Astrocyte of the cerebellum (primary cell): Measurements from ENCODE around the gene MTHFR.
A peak's percentile ranks its signal among the peaks of the same experiment; 100 is the strongest.

ENCODE experiments used
- DNase-seq: peaks from one replicate; pipeline ENCODE4 v3.0.0-alpha.2; 2011; ENCODE audit warnings: low read depth
- H3K4me3 ChIP-seq: 2 replicates; pipeline ENCODE4 v1.5.1; 2011; ENCODE audit warnings: mild to moderate bottlenecking, low read depth, low read length, moderate library complexity
- in situ Hi-C: cut with HindIII; loops from 2 replicates; pipeline ENCODE4 v1.10.0; 2017; ENCODE audit warnings: low sequenced_read_pairs
- TF ChIP-seq, protein P1 (sequence below): IDR thresholded peaks from 2 replicates; pipeline ENCODE4 v1.5.1; 2012; ENCODE audit warnings: low read length, low read depth, moderate library complexity, mild to moderate bottlenecking; ENCODE audit errors: missing control alignments

Gene MTHFR

DNA sequence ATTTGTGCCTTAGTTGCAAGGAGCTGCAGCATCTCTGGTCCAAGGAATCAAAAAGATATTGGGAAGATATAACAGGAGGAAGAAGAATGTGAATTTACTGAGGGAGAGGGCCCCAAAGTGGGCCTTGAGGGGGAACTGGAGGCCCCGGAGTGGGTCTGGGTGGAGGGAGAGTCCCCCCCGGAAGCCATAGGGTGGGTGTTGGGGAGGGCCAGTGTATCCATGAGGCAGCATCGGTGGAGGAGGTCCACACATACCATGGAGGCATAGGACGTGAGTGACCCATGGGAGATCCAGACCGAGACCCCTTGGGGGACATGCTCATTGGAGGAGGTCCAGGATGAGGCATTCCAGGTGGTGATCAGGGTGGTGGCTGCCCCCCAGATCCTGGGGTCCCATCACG is 44.5 kb downstream of the MTHFR start:
- no peak for DNase-seq
- in situ Hi-C loops = no loop called here
- TF ChIP-seq, protein P1, sequence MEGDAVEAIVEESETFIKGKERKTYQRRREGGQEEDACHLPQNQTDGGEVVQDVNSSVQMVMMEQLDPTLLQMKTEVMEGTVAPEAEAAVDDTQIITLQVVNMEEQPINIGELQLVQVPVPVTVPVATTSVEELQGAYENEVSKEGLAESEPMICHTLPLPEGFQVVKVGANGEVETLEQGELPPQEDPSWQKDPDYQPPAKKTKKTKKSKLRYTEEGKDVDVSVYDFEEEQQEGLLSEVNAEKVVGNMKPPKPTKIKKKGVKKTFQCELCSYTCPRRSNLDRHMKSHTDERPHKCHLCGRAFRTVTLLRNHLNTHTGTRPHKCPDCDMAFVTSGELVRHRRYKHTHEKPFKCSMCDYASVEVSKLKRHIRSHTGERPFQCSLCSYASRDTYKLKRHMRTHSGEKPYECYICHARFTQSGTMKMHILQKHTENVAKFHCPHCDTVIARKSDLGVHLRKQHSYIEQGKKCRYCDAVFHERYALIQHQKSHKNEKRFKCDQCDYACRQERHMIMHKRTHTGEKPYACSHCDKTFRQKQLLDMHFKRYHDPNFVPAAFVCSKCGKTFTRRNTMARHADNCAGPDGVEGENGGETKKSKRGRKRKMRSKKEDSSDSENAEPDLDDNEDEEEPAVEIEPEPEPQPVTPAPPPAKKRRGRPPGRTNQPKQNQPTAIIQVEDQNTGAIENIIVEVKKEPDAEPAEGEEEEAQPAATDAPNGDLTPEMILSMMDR = no peak
- no peak overlapping the region for H3K4me3 ChIP-seq

DNA sequence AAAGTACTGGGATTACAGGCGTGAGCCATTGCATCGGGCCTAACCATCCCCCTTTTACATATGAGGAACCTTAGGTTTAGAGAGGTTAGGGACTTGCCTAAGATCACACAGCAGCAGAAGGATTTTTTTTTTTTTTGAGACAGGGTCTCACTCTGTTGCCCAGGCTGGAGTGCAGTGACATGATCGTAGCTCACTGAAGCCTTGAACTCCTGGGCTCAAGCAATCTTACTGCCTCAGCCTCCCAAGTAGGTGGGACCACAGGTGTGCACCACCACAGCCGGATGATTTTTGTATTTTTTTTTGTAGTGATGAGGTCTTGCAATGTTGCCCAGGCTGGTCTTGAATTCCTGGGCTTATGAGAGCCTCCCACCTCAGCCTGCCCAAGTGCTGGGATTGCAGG is 46.0 kb downstream of the MTHFR start:
- H3K4me3 ChIP-seq = no peak overlapping the region
- TF ChIP-seq, protein P1 = no peak
- DNase-seq = no peak
- in situ Hi-C loops = no loop called here

DNA sequence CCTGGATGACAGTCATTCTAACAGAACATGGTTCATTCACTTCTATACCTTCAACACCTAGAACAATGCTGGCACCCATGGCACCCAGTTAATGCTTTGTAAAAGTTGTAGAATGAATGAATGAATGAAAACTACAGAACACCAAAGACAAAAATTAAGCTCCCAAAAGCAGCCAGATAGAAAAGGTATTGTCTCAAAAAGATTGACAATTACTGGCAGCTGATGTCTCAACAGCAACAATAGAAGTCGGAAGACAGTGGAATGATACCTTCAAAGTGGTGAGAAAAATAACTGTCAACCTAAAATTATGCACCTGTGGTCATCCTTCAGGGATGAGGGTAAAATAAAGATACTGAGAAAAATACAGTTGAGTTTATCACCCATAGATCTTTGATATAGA is 48.7 kb downstream of the MTHFR start:
- TF ChIP-seq, protein P1 = no peak
- DNase-seq = no peak
- in situ Hi-C loops = no loop called here
- H3K4me3 ChIP-seq = no peak overlapping the region

DNA sequence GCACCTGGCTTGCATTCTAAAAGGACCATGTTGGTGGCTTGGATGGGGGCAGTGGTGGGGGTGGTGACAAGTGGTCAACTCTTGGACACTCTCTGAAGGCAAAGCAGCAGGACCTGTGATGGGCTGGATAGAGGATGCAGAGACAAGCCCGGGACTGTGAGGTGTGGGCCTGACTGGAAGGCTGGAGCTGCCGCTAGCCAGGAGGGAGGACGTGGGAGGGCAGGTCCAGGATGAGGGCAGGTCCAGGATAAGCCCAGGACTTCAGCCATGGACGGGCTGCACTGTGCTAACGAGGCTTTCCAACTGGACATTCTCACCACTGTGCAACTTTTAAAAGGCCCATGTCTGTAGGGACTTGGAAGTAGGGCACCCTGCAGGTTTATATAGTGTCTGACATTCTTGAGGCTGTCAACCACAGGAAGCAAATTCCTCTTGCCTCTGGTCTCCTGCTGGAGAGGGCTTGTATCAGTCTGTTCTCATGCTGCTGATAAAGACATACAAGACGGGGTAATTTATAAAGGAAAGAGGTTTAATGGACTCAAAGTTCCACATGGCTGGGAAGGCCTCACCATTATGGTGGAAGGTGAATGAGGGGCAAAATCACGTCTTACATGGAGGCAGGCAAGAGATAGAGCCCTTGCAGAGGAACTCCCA is 52.1 kb downstream of the MTHFR start:
- H3K4me3 ChIP-seq = no peak overlapping the region
- peak; percentile 58 for DNase-seq
- in situ Hi-C loops = no loop called here
- TF ChIP-seq, protein P1 = no peak

DNA sequence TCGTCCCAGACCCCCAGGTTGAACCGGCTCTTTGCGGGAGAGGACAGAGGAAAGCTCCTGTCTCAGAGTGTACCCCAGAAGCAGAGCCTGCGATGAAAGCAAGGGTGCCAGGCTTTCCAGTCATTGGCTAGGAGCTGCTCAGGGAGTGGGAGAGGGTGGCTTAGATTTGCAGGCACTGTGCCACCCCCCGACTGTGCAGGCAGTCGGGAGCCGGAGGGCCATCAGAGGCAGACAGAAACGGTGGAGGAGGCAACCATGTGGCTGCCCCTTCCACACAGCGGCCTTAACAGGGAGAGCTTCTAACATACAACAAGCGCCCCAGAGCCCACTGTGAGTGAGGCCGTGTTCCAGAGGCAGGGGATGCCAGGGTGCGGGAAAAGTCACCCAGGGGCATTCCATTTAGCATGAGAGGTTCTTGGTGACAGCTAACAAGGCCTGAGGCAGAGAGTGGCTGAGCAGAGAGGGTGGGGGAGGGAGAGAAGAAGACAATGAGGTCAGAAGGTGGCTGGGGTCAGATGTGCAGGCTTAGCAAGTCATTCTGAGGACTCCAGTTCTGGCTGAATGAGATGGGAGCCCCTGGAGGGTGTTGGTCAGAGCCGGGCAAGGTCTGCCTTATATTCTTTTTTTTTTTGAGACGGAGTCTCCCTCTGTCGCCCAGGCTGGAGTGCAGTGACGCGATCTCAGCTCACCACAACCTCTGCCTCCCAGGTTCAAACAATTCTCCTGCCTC is 53.2 kb downstream of the MTHFR start:
- in situ Hi-C loops = no loop called here
- DNase-seq = no peak
- H3K4me3 ChIP-seq = no peak overlapping the region
- TF ChIP-seq, protein P1 = no peak

DNA sequence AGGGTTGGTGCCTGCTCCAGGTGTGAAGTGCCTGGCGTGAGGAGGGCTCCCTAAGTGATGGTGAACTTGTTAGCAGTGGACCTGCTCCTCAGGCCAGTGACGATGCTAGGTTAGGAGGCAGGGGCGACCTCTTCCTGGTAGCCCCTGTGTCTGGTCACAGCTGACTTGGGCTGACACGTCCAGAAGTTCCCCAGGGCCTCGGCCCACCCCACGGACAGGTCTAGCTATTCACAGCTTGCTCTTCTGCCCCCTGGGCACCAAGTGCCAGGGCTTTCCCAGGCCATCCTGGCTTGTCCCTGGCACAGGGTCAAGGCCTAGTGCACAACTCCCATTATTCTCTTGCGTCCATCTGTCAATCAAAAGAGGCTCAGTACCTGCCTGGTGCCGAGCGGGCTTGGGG is 54.7 kb downstream of the MTHFR start:
- TF ChIP-seq, protein P1 = no peak
- H3K4me3 ChIP-seq = no peak overlapping the region
- no peak for DNase-seq
- in situ Hi-C loops = no loop called here
